ENCODE measurements around the gene IL13. TPM values are rescaled to one million over a fixed set of nuclear protein-coding genes. Genes with fewer than 3 reads are reported as not detected.

The IL13 gene
- polyA plus RNA-seq, 1 donor from 2014 or later: 0.25 TPM

DNA sequence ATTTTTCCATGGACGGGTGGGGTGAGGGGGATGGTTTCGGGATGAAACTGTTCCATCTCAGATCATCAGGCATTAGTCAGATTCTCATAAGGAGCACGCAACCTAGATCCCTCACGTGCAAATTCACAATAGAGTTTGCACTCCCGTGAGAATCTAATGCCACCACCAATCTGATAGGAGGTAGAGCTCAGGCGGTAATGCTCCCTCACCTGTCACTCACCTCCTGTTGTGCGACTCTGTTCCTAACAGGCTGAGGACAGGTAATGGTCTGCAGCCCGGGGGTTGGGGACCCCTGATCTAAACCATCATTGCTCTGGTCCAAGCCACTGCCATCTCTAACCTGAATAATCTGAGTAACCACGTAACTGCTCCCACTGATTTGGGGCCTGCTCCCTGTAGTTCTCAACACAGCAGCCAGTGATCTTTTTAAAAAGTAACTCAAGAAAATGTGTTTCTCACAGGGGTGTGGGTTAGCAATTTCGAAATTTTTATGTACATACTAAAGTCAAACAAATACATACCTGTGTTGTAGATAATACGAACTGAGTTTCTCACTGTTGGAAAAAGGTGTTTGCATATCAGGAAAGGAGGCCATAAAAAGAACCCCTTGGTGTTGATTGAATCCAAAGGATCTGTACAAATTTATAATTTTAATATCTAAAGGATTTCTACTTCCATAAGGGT lies 11.2 kb upstream of the IL13 start:
- TF ChIP-seq EZH2 (IDR thresholded peaks at IDR 0.05; ENCODE audit: borderline replicate concordance, insufficient read depth, low read length, poor library complexity, severe bottlenecking) (no peak), MXI1 (conservative IDR thresholded peaks at IDR 0.05; ENCODE audit: poor library complexity, severe bottlenecking) (no peak)
- H3K4me3 ChIP-seq (ENCODE audit: low read length): no peak overlapping the region

DNA sequence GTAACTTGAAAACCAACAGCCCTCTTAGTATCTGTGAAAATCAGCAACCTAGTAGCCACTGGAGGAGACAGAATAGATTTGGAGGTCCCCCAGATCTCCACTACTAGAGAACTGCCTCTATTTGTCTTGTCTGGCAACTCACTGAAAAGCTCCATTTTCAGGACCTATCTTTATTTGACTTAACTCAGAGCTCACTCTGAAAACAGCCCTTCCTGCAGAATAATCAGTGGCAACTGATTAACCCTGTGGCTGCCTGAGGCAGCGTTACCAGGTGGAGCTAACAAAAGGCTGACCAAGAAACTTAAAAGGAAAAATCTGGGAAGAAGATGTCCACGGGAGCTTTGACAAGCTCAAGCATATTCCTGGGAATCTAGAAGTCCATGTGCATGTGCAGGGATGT lies 10.5 kb upstream of the IL13 start:
- Histone ChIP-seq H3K36me3 (ENCODE audit: insufficient read depth, low read length) (no peaks in the 10 kb centered on the region), H3K79me2 (replicated peaks; ENCODE audit: insufficient read depth, low read length) (no peaks in the 10 kb centered on the region), H3K4me2 (ENCODE audit: low read length) (no peak overlapping the region), H3K9me3 (ENCODE audit: low read length) (no peaks in the 10 kb centered on the region), H2AFZ (ENCODE audit: low read depth, low read length) (no peak overlapping the region), H3K27me3 (ENCODE audit: insufficient read depth, low read depth, low read length) (no peaks in the 10 kb centered on the region), H3K4me3 (ENCODE audit: low read length) (no peak overlapping the region), H3K9ac (ENCODE audit: low read length) (no peak overlapping the region), H3F3A (ENCODE audit: insufficient read depth, low read length, poor library complexity, severe bottlenecking) (no peaks in the 10 kb centered on the region), H4K20me1 (ENCODE audit: insufficient read depth) (no peaks in the 10 kb centered on the region), H3K27ac (ENCODE audit: low read length) (no peak overlapping the region), H3K9me2 (ENCODE audit: insufficient read depth, low read length) (no peaks in the 10 kb centered on the region)
- TF ChIP-seq TAF1 (IDR thresholded peaks at IDR 0.05; ENCODE audit: low read depth) (no peak), RAD21 (conservative IDR thresholded peaks at IDR 0.05) (no peak), POLR2AphosphoS5 (IDR thresholded peaks at IDR 0.05) (no peak), SMC3 (conservative IDR thresholded peaks at IDR 0.05; ENCODE audit: poor library complexity) (no peak), EZH2 (IDR thresholded peaks at IDR 0.05; ENCODE audit: borderline replicate concordance, insufficient read depth, low read length, poor library complexity, severe bottlenecking) (no peak), EP300 (conservative IDR thresholded peaks at IDR 0.05; ENCODE audit: poor library complexity, severe bottlenecking) (no peak), MXI1 (conservative IDR thresholded peaks at IDR 0.05; ENCODE audit: poor library complexity, severe bottlenecking) (no peak)
- TF ChIP-seq, protein P1, sequence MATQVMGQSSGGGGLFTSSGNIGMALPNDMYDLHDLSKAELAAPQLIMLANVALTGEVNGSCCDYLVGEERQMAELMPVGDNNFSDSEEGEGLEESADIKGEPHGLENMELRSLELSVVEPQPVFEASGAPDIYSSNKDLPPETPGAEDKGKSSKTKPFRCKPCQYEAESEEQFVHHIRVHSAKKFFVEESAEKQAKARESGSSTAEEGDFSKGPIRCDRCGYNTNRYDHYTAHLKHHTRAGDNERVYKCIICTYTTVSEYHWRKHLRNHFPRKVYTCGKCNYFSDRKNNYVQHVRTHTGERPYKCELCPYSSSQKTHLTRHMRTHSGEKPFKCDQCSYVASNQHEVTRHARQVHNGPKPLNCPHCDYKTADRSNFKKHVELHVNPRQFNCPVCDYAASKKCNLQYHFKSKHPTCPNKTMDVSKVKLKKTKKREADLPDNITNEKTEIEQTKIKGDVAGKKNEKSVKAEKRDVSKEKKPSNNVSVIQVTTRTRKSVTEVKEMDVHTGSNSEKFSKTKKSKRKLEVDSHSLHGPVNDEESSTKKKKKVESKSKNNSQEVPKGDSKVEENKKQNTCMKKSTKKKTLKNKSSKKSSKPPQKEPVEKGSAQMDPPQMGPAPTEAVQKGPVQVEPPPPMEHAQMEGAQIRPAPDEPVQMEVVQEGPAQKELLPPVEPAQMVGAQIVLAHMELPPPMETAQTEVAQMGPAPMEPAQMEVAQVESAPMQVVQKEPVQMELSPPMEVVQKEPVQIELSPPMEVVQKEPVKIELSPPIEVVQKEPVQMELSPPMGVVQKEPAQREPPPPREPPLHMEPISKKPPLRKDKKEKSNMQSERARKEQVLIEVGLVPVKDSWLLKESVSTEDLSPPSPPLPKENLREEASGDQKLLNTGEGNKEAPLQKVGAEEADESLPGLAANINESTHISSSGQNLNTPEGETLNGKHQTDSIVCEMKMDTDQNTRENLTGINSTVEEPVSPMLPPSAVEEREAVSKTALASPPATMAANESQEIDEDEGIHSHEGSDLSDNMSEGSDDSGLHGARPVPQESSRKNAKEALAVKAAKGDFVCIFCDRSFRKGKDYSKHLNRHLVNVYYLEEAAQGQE (IDR thresholded peaks at IDR 0.05; ENCODE audit: borderline replicate concordance): no peak

More for the DNA sequence above, 11.2 kb upstream of the IL13 start:
- no peak overlapping the region for H3K9ac ChIP-seq (ENCODE audit: low read length)
- no peaks in the 10 kb centered on the region for H3K9me3 ChIP-seq (ENCODE audit: low read length)
- H4K20me1 ChIP-seq (ENCODE audit: insufficient read depth): no peaks in the 10 kb centered on the region
- no peak overlapping the region for H3K27ac ChIP-seq (ENCODE audit: low read length)
- no peaks in the 10 kb centered on the region for H3F3A ChIP-seq (ENCODE audit: insufficient read depth, low read length, poor library complexity, severe bottlenecking)
- H2AFZ ChIP-seq (ENCODE audit: low read depth, low read length): no peak overlapping the region
- H3K9me2 ChIP-seq (ENCODE audit: insufficient read depth, low read length): no peaks in the 10 kb centered on the region
- no peak overlapping the region for H3K4me2 ChIP-seq (ENCODE audit: low read length)
- H3K36me3 ChIP-seq (ENCODE audit: insufficient read depth, low read length): no peaks in the 10 kb centered on the region
- H3K79me2 ChIP-seq (replicated peaks; ENCODE audit: insufficient read depth, low read length): no peaks in the 10 kb centered on the region
- no peaks in the 10 kb centered on the region for H3K27me3 ChIP-seq (ENCODE audit: insufficient read depth, low read depth, low read length)

DNA sequence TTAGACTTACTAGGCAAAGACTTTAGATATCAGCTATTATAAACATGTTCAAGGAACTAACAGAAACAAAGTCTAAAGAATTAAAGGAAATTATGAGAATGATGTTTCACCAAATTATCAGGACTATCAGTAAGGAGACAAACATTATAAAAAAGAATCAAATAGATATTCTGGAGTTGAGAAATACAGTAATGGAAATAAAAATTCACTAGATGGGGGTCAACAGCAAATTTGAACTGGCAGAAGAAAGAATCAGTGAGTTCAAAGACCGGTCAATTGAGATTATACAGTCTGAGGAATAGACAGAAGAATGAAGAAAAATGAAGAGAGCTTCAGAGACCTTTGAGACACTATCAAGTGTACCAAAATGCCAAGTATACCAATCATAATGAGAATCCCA lies 9.6 kb upstream of the IL13 start:
- no peaks in the 10 kb centered on the region for H3K9me3 ChIP-seq (ENCODE audit: low read length)
- no peaks in the 10 kb centered on the region for H3K9me2 ChIP-seq (ENCODE audit: insufficient read depth, low read length)

More for the DNA sequence above, 9.6 kb upstream of the IL13 start:
- Histone ChIP-seq H3K36me3 (ENCODE audit: insufficient read depth, low read length) (no peaks in the 10 kb centered on the region), H3F3A (ENCODE audit: insufficient read depth, low read length, poor library complexity, severe bottlenecking) (no peaks in the 10 kb centered on the region), H3K27me3 (ENCODE audit: insufficient read depth, low read depth, low read length) (no peaks in the 10 kb centered on the region), H2AFZ (ENCODE audit: low read depth, low read length) (no peak overlapping the region), H4K20me1 (ENCODE audit: insufficient read depth) (no peaks in the 10 kb centered on the region), H3K27ac (ENCODE audit: low read length) (no peak overlapping the region), H3K4me2 (ENCODE audit: low read length) (no peak overlapping the region), H3K79me2 (replicated peaks; ENCODE audit: insufficient read depth, low read length) (no peaks in the 10 kb centered on the region), H3K4me3 (ENCODE audit: low read length) (no peak overlapping the region), H3K9ac (ENCODE audit: low read length) (no peak overlapping the region)
- TF ChIP-seq SMC3 (conservative IDR thresholded peaks at IDR 0.05; ENCODE audit: poor library complexity) (no peak), RAD21 (conservative IDR thresholded peaks at IDR 0.05) (no peak), MXI1 (conservative IDR thresholded peaks at IDR 0.05; ENCODE audit: poor library complexity, severe bottlenecking) (no peak), TAF1 (IDR thresholded peaks at IDR 0.05; ENCODE audit: low read depth) (no peak), POLR2AphosphoS5 (IDR thresholded peaks at IDR 0.05) (no peak), EZH2 (IDR thresholded peaks at IDR 0.05; ENCODE audit: borderline replicate concordance, insufficient read depth, low read length, poor library complexity, severe bottlenecking) (no peak), EP300 (conservative IDR thresholded peaks at IDR 0.05; ENCODE audit: poor library complexity, severe bottlenecking) (no peak)
- TF ChIP-seq, protein P1 (IDR thresholded peaks at IDR 0.05; ENCODE audit: borderline replicate concordance): no peak
- TF ChIP-seq, protein P2, sequence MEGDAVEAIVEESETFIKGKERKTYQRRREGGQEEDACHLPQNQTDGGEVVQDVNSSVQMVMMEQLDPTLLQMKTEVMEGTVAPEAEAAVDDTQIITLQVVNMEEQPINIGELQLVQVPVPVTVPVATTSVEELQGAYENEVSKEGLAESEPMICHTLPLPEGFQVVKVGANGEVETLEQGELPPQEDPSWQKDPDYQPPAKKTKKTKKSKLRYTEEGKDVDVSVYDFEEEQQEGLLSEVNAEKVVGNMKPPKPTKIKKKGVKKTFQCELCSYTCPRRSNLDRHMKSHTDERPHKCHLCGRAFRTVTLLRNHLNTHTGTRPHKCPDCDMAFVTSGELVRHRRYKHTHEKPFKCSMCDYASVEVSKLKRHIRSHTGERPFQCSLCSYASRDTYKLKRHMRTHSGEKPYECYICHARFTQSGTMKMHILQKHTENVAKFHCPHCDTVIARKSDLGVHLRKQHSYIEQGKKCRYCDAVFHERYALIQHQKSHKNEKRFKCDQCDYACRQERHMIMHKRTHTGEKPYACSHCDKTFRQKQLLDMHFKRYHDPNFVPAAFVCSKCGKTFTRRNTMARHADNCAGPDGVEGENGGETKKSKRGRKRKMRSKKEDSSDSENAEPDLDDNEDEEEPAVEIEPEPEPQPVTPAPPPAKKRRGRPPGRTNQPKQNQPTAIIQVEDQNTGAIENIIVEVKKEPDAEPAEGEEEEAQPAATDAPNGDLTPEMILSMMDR (IDR thresholded peaks at IDR 0.05; ENCODE audit: poor library complexity, severe bottlenecking): no peak

Measured in neural cell (in vitro differentiated cells).